ENCODE results near the gene KLHL36.

GRCh38 chr16:84675423-84675822 lies 27.1 kb downstream of the KLHL36 start:
- TF ChIP-seq CTCF (IDR thresholded peaks at IDR 0.05): no peak
- TF ChIP-seq POLR2A (IDR thresholded peaks at IDR 0.05): no peak

All from uterus (tissue), 2 donors.